Naive thymus-derived CD4-positive, alpha-beta T cell (primary cell): Measurements from ENCODE around the gene CAND1. TPM values are rescaled to one million over a fixed set of nuclear protein-coding genes. Genes with fewer than 3 reads are reported as not detected.

Experiments used
- ATAC-seq: fragments of 150-1000 bp; cut with Tn5 transposase; 2 replicates; pipeline ENCODE4 v1.10.0; 2021; ENCODE audit warnings: mild to moderate bottlenecking, moderate library complexity
- CTCF ChIA-PET: fragments of 350-600 bp; sonication (Branson Sonifier 250); formaldehyde crosslinking; loops from one replicate; lab custom pipeline; 2021; ENCODE audit warnings: antibody characterized with exemption; lab: Charles Lee
- POLR2A ChIA-PET: fragments of 350-600 bp; sonication (Branson Sonifier 250); formaldehyde crosslinking; loops from one replicate; lab custom pipeline; 2021; ENCODE audit warnings: antibody characterized with exemption, inconsistent platforms; lab: Charles Lee
- DNase-seq, 9 donors: peaks; one replicate each; pipeline versions ENCODE4 v3.0.0 to v3.0.0-alpha.2; 2020 to 2022; ENCODE audit warnings: mixed read lengths in 1 of 9
- H3K27ac ChIP-seq: one replicate; pipeline ENCODE4 v1.7.0; 2013; ENCODE audit warnings: mild to moderate bottlenecking, low read depth, low read length, moderate library complexity
- H3K27me3 ChIP-seq, 2 donors: one replicate each; pipeline ENCODE4 v1.7.0; 2013; ENCODE audit warnings: low read length in 2 of 2, mild to moderate bottlenecking in 2 of 2, moderate library complexity in 2 of 2; ENCODE audit not compliant: control insufficient read depth in 2 of 2, insufficient read depth in 2 of 2
- H3K36me3 ChIP-seq, 3 experiments: 1 replicate in 2 of 3; 2 replicates in 1 of 3; pipeline ENCODE4 v1.7.0; 2013; ENCODE audit warnings: low read length in 3 of 3, mild to moderate bottlenecking in 3 of 3, moderate library complexity in 1 of 3; ENCODE audit not compliant: insufficient read depth in 3 of 3, control insufficient read depth in 2 of 3
- H3K4me1 ChIP-seq, 2 donors: one replicate each; pipeline ENCODE4 v1.7.0; 2013; ENCODE audit warnings: low read length in 2 of 2, mild to moderate bottlenecking in 2 of 2, moderate library complexity in 1 of 2; ENCODE audit not compliant: control insufficient read depth in 2 of 2, insufficient read depth in 2 of 2
- H3K4me3 ChIP-seq: 2 replicates; pipeline ENCODE4 v1.7.0; 2013; ENCODE audit warnings: mild to moderate bottlenecking, low read length
- H3K9me3 ChIP-seq, 3 experiments: 1 replicate in 2 of 3; 2 replicates in 1 of 3; pipeline ENCODE4 v1.7.0; 2013; ENCODE audit warnings: low read length in 3 of 3; ENCODE audit not compliant: control insufficient read depth in 2 of 3
- H3K27ac Mint-ChIP-seq, 9 donors: one replicate each; pipeline ENCODE4 v1.8.0; 2020 to 2022; ENCODE audit warnings: mixed read lengths in 9 of 9, mild to moderate bottlenecking in 8 of 9, moderate library complexity in 5 of 9, inconsistent platforms in 2 of 9
- H3K27me3 Mint-ChIP-seq, 5 donors: one replicate each; pipeline ENCODE4 v1.8.0; 2021 to 2022; ENCODE audit warnings: mixed read lengths in 5 of 5, mild to moderate bottlenecking in 1 of 5
- H3K36me3 Mint-ChIP-seq, 5 donors: one replicate each; pipeline ENCODE4 v1.8.0; 2020 to 2022; ENCODE audit warnings: mixed read lengths in 5 of 5, mild to moderate bottlenecking in 3 of 5, inconsistent platforms in 1 of 5
- H3K4me1 Mint-ChIP-seq, 7 donors: one replicate each; pipeline ENCODE4 v1.8.0; 2020 to 2022; ENCODE audit warnings: mixed read lengths in 7 of 7, mild to moderate bottlenecking in 3 of 7, inconsistent platforms in 1 of 7
- H3K4me3 Mint-ChIP-seq, 10 donors: one replicate each; pipeline ENCODE4 v1.8.0; 2020 to 2022; ENCODE audit warnings: mild to moderate bottlenecking in 10 of 10, mixed read lengths in 10 of 10, moderate library complexity in 6 of 10, inconsistent platforms in 2 of 10
- H3K9me3 Mint-ChIP-seq, 11 donors: one replicate each; pipeline ENCODE4 v1.8.0; 2020 to 2022; ENCODE audit warnings: mixed read lengths in 11 of 11, mild to moderate bottlenecking in 4 of 11, inconsistent platforms in 1 of 11, moderate library complexity in 1 of 11
- intact Hi-C, 2 donors: fragments of 100-400 bp; cut with micrococcal nuclease; formaldehyde crosslinking; loops; one replicate each; pipeline ENCODE4 v1.15.1; 2023
- polyA plus RNA-seq, 2 donors: library from polyadenylated mRNA; unstranded; fragments of 300-500 nt; fragmentation: Illumina TruSeq; gene quantifications; one replicate each; pipeline ENCODE4 v1.2.3, GENCODE V29; 2021
- total RNA-seq, 6 experiments: library from RNA in 5 of 6; stranded (reverse) in 5 of 6; gene quantifications; 1 replicate in 5 of 6; 2 replicates in 1 of 6; pipeline ENCODE4 v1.2.3 and lab custom pipeline; 2021 to 2026

The CAND1 gene
- total and polyA plus RNA-seq, 7 experiments from 2014 or later = 54.8 to 160 (median 94.3) TPM

DNA sequence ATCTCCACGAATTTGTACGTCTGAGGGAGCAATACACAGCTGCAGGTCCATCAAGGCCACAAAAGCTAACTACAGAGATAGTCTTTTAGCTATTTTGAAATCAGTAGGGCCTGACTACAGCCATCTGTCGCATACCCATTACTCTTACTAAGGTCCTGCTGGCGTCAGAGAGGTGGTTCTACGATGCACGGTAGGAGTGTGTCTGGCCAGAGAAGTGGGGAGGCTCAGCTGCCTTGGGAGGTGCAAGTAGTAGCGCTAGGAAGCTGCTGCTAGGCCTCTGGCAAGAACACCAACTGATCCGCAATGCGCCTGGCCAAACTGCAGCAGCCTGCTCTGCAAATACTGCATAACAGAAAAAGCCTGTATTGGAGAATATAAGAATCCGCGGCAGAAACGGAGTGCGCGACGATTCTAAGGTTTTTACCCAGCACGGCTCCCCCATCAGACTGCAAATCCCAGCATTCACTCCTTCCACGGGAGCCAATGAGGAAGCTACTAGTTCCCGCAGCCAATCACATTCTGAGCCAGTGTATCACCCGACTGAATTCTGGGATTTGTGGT lies 743 bp upstream of the CAND1 start:
- no peaks in the 10 kb centered on the region for H3K27me3 ChIP-seq
- ATAC-seq (peak; percentile 84), DNase-seq (peak in 5 of 9 donors; percentile 53 to 97 (median 95))
- ChIA-PET POLR2A (interaction anchor here (0.6 to 2.7 kb wide), 27 partner anchors 8 to 1540 kb away, joined by 3 to 19 read pairs (median 4); partner anchors contain the start of genes DYRK2, HELB, LLPH and MDM2), CTCF (interaction anchor here (0.9 to 1.0 kb wide), 3 partner anchors 10 to 1049 kb away, joined by 3 to 4 read pairs (median 3); no protein-coding TSS in a partner anchor)
- Mint-ChIP-seq H3K4me1 (peaks cover 18 to 49% (median 46%) of the 10 kb centered on the region in 7 donors), H3K36me3 (peaks cover 0 to 8% (median 0%) of the 10 kb centered on the region in 5 donors), H3K4me3 (peak overlapping the region; percentile 80 to 99 (median 95)), H3K9me3 (peaks cover 0 to 5% (median 0%) of the 10 kb centered on the region in 11 donors), H3K27ac (peak overlapping the region; percentile 97 to 100 (median 99)), H3K27me3 (no peaks in the 10 kb centered on the region)
- intact Hi-C loops = loop anchor here (1.0 to 10.0 kb wide), 16 partner anchors 214 to 1971 kb away; partner anchors contain the start of genes LLPH (in 2 of the 2), RAP1B (in 2 of the 2), CPSF6 (in 1 of the 2) and HELB (in 1 of the 2)
- H3K4me1 ChIP-seq = peaks cover 21 to 23% of the 10 kb centered on the region in 2 donors
- peak overlapping the region; percentile 69 for H3K4me3 ChIP-seq
- H3K27ac ChIP-seq = peak overlapping the region; percentile 91
- no peaks in the 10 kb centered on the region for H3K9me3 ChIP-seq
- H3K36me3 ChIP-seq = peaks cover 0 to 5% (median 0%) of the 10 kb centered on the region in 3 experiments

DNA sequence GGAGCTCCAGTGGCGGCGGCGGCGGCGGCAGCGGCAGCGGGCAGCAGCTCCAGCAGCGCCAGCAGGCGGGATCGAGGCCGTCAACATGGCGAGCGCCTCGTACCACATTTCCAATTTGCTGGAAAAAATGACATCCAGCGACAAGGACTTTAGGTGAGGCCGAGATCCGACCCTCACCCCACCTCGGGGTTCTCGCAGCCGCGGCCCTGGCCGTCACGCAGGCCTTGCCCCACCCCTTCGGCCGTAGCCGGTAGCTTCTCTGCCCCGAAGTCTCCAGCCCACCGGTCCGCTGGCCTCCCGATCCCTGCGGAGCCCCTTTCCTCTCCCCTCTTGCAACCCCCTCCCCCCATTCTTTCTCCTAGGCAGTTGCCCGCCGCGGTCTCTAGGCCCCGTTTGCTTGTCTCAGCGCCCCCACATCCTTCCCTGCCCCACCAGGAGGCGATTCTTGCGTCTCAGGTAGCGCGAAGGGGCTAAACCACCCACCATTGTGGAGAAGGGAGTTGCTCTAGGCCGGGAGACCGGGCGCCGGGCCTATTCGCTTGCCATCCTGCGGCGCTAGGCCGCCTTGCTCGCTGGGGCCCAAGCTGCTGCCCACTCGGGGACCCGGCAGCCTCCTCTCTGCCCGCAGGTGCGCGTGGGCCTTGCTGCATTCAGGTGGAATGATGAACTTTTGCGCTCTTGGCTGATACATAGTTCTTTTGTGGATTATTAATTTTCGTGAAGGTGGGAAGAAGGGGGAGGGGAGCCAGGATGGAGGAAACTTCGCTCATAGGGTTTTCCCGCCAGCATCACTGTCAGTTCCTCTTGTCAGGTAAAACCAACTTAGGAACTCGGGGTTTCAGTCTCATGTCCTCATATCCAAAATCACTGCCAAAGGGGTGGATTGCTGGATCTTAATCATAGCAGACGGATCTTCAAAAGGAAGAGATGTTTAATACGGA lies 745 bp downstream of the CAND1 start:
- H3K36me3 Mint-ChIP-seq = peaks cover 0 to 10% (median 0%) of the 10 kb centered on the region in 5 donors
- CTCF ChIA-PET = interaction anchor here (0.7 to 1.1 kb wide), 2 partner anchors 172 to 360 kb away, joined by 3 read pairs; no protein-coding TSS in a partner anchor
- ATAC-seq = no peak
- Histone ChIP-seq H3K4me3 (peak overlapping the region; percentile 69), H3K9me3 (no peaks in the 10 kb centered on the region), H3K4me1 (peaks cover 30 to 32% of the 10 kb centered on the region in 2 donors), H3K36me3 (peaks cover 0 to 5% (median 0%) of the 10 kb centered on the region in 3 experiments), H3K27ac (peak overlapping the region; percentile 91), H3K27me3 (no peaks in the 10 kb centered on the region)
- peak overlapping the region; percentile 80 to 99 (median 95) for H3K4me3 Mint-ChIP-seq
- intact Hi-C loops = loop anchor here (1.0 to 10.0 kb wide), 28 partner anchors 15 to 1885 kb away; partner anchors contain the start of genes HELB (in 2 of the 2), NUP107 (in 2 of the 2), RAP1B (in 2 of the 2) and LLPH (in 1 of the 2)
- H3K27ac Mint-ChIP-seq = peak overlapping the region; percentile 97 to 100 (median 99)
- H3K9me3 Mint-ChIP-seq = peaks cover 0 to 3% (median 0%) of the 10 kb centered on the region in 11 donors
- POLR2A ChIA-PET = interaction anchor here (0.7 to 2.7 kb wide), 21 partner anchors 9 to 1538 kb away, joined by 3 to 19 read pairs (median 4); partner anchors contain the start of genes DYRK2, HELB, MDM2 and TMBIM4
- no peaks in the 10 kb centered on the region for H3K27me3 Mint-ChIP-seq
- peaks cover 29 to 64% (median 60%) of the 10 kb centered on the region in 7 donors for H3K4me1 Mint-ChIP-seq
- DNase-seq = peak; percentile 33 to 65 (median 55)

DNA sequence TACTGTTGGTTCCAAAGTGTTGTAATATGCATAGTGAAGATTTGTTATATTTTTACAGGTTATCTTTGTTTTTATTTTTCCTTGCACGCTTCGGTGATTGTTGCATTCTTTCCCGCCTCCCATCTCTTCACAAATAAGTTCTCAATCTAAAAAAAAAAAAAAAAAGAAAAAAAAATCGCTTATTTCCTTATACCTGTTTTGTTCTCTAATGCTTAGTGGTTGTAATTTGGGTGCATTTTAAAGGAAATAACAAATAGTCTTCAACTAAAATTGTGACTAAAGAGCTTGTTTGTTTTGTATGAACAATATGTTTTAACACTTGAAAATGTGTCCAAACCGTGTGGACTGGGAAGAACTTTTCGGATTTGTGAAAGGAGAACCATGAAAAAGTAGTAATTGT lies 1.5 kb downstream of the CAND1 start:
- peaks cover 0 to 14% (median 4%) of the 10 kb centered on the region in 5 donors for H3K36me3 Mint-ChIP-seq
- H3K27me3 Mint-ChIP-seq = no peaks in the 10 kb centered on the region
- peaks cover 32 to 37% of the 10 kb centered on the region in 2 donors for H3K4me1 ChIP-seq
- POLR2A ChIA-PET = interaction anchor here (0.7 to 2.7 kb wide), 4 partner anchors 10 to 906 kb away, joined by 3 to 15 read pairs (median 6); no protein-coding TSS in a partner anchor
- H3K27ac Mint-ChIP-seq = peak overlapping the region; percentile 97 to 100 (median 99)
- H3K4me3 ChIP-seq = peak overlapping the region; percentile 69
- DNase-seq (no peak), ATAC-seq (no peak)
- no peaks in the 10 kb centered on the region for H3K9me3 ChIP-seq
- no peaks in the 10 kb centered on the region for H3K27me3 ChIP-seq
- peaks cover 0 to 5% (median 0%) of the 10 kb centered on the region in 3 experiments for H3K36me3 ChIP-seq
- CTCF ChIA-PET = interaction anchor here (1.0 kb wide), 1 partner anchor 15 kb away, joined by 3 read pairs; no protein-coding TSS in a partner anchor
- peaks cover 37 to 71% (median 67%) of the 10 kb centered on the region in 7 donors for H3K4me1 Mint-ChIP-seq
- H3K4me3 Mint-ChIP-seq = peak overlapping the region; percentile 80 to 99 (median 95)
- intact Hi-C loops = loop anchor here (2.0 to 10.0 kb wide), 4 partner anchors 14 to 672 kb away; no protein-coding TSS in a partner anchor
- peaks cover 0 to 3% (median 0%) of the 10 kb centered on the region in 11 donors for H3K9me3 Mint-ChIP-seq
- H3K27ac ChIP-seq = peak overlapping the region; percentile 91

DNA sequence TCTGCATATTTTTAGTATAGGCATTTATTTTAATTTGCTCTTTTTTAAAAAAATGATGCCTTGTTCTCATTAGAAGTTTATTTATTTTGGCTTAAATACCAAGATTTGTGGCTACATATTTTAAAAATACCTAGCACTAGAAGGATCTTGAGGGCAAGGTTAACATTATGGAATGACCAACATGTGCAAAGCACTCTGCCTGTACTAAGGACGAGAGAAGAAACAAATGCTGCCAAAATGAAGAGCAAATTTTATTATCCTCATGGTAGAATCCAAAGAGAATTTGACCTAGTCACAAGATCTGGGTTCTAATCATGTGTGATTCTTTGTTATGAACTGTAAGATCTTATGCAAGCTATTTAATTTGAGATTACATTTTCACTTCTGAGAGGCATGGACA lies 2.8 kb downstream of the CAND1 start:
- Mint-ChIP-seq H3K27me3 (no peaks in the 10 kb centered on the region), H3K4me1 (peaks cover 49 to 84% (median 81%) of the 10 kb centered on the region in 7 donors), H3K36me3 (peaks cover 0 to 19% (median 8%) of the 10 kb centered on the region in 5 donors), H3K27ac (peak overlapping the region in 2 of 9 donors; percentile 36 to 97), H3K9me3 (peaks cover 0 to 3% (median 0%) of the 10 kb centered on the region in 11 donors), H3K4me3 (peak overlapping the region in 9 of 10 donors; percentile 40 to 94 (median 57))
- Histone ChIP-seq H3K4me3 (no peak overlapping the region), H3K9me3 (no peaks in the 10 kb centered on the region), H3K36me3 (peaks cover 0 to 5% (median 0%) of the 10 kb centered on the region in 3 experiments), H3K27me3 (no peaks in the 10 kb centered on the region), H3K4me1 (peaks cover 38 to 46% of the 10 kb centered on the region in 2 donors), H3K27ac (no peak overlapping the region)
- intact Hi-C loops = loop anchor here (2.0 to 10.0 kb wide), 4 partner anchors 13 to 670 kb away; no protein-coding TSS in a partner anchor
- CTCF ChIA-PET = interaction anchor here (0.6 kb wide), 1 partner anchor 152 kb away, joined by 4 read pairs; no protein-coding TSS in a partner anchor
- POLR2A ChIA-PET = no interaction called here
- DNase-seq = no peak
- no peak for ATAC-seq

DNA sequence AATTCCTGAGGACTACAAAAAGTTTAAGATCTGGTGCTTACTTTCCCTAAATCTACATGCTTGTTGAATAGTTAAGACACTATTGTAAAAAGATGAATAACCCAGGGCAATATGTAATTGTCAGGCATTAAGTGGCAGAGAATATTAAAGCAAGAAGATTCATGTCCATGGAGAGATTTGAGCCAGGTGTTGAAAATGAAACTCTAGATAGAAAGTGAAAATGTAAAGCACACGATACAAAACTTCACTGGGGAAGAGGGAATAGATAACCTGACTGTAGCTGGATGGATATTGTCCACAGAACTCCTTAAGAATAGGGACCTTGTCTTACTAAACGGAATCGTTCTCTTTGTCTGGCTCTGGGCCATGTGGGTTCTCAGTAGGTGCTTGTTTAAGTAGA lies 5.0 kb downstream of the CAND1 start:
- no peak for DNase-seq
- Histone ChIP-seq H3K9me3 (no peaks in the 10 kb centered on the region), H3K4me1 (peaks cover 31 to 42% of the 10 kb centered on the region in 2 donors), H3K36me3 (peaks cover 0 to 5% (median 0%) of the 10 kb centered on the region in 3 experiments), H3K4me3 (no peak overlapping the region), H3K27ac (no peak overlapping the region), H3K27me3 (no peaks in the 10 kb centered on the region)
- ATAC-seq = no peak
- peak overlapping the region; percentile 14 to 80 (median 56) for H3K4me3 Mint-ChIP-seq
- ChIA-PET POLR2A (no interaction called here), CTCF (no interaction called here)
- intact Hi-C loops = loop anchor here (5.0 to 10.0 kb wide), 3 partner anchors 38 to 668 kb away; no protein-coding TSS in a partner anchor
- H3K27ac Mint-ChIP-seq = peak overlapping the region; percentile 7 to 86 (median 61)
- peaks cover 66 to 93% (median 89%) of the 10 kb centered on the region in 7 donors for H3K4me1 Mint-ChIP-seq
- no peaks in the 10 kb centered on the region for H3K27me3 Mint-ChIP-seq
- peaks cover 5 to 29% (median 10%) of the 10 kb centered on the region in 5 donors for H3K36me3 Mint-ChIP-seq
- no peaks in the 10 kb centered on the region for H3K9me3 Mint-ChIP-seq
